Middle frontal gyrus (tissue), 1 donor: ENCODE results near the gene KRTAP13-3.

Source experiments
- DNase-seq: peaks from one replicate; pipeline ENCODE4 v3.0.0-alpha.2; 2015; ENCODE audit warnings: low spot score; ENCODE audit errors: extremely low spot score

The KRTAP13-3 gene

GRCh38 chr21:30425826-30426225 is at the start of gene KRTAP13-3:
Gene KRTAP13-3 (minus strand): TSS chr21:30425926. CDS start chr21:30425912, 14 bp downstream.
- no peak for DNase-seq

- no peak for DNase-seq
These were observed 43.4 kb upstream of the KRTAP13-3 start for GRCh38 chr21:30468900-30469714.

GRCh38 chr21:30463713-30464112 is 38.0 kb upstream of the KRTAP13-3 start:
- DNase-seq, result no peak

- DNase-seq, result no peak
These were observed 22.8 kb upstream of the KRTAP13-3 start for GRCh38 chr21:30448514-30448913.

GRCh38 chr21:30447056-30447455 is 21.3 kb upstream of the KRTAP13-3 start:
- no peak for DNase-seq

- no peak for DNase-seq
These were observed 18.5 kb upstream of the KRTAP13-3 start for GRCh38 chr21:30444204-30444603.

GRCh38 chr21:30443226-30443625 is 17.5 kb upstream of the KRTAP13-3 start:
- DNase-seq, result no peak

- no peak for DNase-seq
These were observed 14.2 kb upstream of the KRTAP13-3 start, which contains the start of gene KRTAP15-1 for GRCh38 chr21:30439975-30440374. Gene KRTAP15-1 (plus strand): TSS chr21:30440275. CDS start chr21:30440328, 53 bp downstream.

GRCh38 chr21:30437010-30437565 is 11.4 kb upstream of the KRTAP13-3 start:
- DNase-seq, result no peak

- no peak for DNase-seq
These were observed 8.4 kb upstream of the KRTAP13-3 start for GRCh38 chr21:30434033-30434631.

GRCh38 chr21:30430170-30430655 is 4.5 kb upstream of the KRTAP13-3 start, which contains the start of gene KRTAP13-4:
Gene KRTAP13-4 (plus strand): TSS chr21:30430220. CDS start chr21:30430276, 56 bp downstream.
- no peak for DNase-seq

- no peak for DNase-seq
These were observed 1.0 kb upstream of the KRTAP13-3 start for GRCh38 chr21:30426731-30427130.

GRCh38 chr21:30415993-30416392 is 9.7 kb downstream of the KRTAP13-3 start:
- DNase-seq, result no peak

- DNase-seq, result no peak
These were observed 16.8 kb downstream of the KRTAP13-3 start for GRCh38 chr21:30408782-30409494.

- DNase-seq, result no peak
These were observed 30.0 kb downstream of the KRTAP13-3 start, which contains the start of gene KRTAP13-1 for GRCh38 chr21:30395731-30396130. Gene KRTAP13-1 (plus strand): TSS chr21:30396031. CDS start chr21:30396087, 56 bp downstream.

- DNase-seq, result no peak
These were observed 34.2 kb downstream of the KRTAP13-3 start for GRCh38 chr21:30391492-30392025.

- no peak for DNase-seq
These were observed 43.5 kb downstream of the KRTAP13-3 start for GRCh38 chr21:30382201-30382600.
